Activated T-cell treated with anti-CD3 and anti-CD28 coated beads for 48 hours (primary cell): ENCODE data around the gene TBC1D12.

Experiments
- DNase-seq: peaks from one replicate; pipeline ENCODE4 v3.0.0-alpha.2; 2020; ENCODE audit warnings: low read depth

Gene TBC1D12

DNA sequence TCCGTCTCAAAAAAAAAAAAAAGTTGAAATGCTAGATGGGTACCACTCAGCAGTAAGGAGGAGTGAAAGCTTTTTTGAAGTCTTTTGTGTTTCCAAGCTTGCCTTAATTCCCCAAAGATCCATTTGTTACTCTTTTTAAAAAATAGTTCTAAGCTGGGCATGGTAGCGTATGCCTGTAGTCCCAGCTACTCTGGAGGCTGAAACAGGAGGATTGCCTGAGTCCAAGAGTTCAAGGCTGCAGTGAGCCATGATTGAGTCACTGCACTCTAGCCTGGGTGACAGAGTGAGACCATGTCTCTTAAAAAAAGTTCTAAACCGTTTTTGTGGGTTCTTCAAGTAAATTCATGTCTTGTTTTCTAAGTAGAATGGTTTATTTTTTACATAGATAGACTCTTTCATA is 5.3 kb downstream of the TBC1D12 start:
- DNase-seq = no peak

DNA sequence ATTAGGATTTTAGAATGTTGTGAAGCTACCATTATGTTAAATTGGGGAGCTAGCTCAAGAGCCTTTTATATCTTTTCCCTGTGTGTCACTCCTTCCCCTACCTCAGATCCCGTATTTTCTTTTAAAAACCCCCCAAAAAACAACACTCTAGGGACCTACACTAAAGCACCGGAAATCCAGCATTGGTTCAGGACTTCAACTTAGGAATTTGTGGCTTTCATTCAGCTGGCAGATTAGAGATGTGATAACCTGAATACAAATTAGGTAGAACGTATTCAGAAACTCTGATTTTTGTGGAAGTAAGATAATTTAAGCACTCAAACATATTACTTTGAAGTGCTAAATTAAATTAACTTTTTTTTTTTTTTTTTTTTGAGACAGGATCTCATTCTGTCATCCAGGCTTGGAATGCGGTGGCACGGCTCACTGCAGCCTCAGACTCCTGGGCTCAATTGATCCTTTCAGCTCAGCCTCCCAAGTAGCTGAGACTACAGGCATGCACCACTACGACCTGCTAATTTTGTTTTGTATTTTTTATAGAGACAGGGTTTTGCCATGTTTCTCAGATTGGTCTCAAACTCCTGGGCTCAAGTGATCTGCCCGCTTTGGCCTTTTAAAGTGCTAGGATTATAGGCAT is 6.8 kb downstream of the TBC1D12 start:
- no peak for DNase-seq

DNA sequence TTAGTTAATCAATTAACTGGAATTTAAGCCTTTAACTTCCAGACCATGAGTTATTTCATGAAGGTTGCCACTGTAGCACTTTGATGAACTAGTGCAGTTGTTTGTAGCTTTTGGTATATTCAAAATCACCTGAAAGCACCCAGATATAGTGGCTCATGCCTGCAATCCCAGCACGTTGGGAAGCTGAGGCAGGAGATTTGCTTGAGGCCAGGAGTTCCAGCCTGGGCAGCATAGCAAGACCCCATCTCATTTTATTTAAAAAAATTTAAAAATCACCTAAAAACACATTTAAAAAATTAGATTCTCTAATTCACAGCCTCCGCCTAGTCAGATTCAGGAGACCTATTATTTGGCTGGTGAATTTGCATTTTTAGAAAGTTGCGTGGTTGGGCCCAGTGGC is 9.0 kb downstream of the TBC1D12 start:
- DNase-seq = no peak

DNA sequence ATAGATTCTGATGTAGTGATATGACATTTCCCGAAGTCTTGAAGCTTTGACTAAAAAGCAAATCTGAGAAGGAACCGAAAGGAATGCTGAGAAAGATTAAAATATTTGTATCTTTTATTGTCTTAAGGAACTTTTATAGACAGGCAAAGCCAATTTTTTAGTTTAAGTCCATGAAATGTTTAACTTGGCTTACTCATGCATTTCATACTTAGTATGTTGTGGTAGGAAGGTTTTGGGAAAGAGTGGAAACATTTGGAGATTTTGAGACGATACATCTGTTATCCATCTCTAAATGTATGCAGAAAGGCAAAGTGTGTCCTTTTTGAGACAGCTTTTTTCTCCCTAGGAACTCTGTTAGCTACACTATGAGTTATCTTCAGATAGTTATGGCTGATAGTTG is 10.1 kb downstream of the TBC1D12 start:
- no peak for DNase-seq

DNA sequence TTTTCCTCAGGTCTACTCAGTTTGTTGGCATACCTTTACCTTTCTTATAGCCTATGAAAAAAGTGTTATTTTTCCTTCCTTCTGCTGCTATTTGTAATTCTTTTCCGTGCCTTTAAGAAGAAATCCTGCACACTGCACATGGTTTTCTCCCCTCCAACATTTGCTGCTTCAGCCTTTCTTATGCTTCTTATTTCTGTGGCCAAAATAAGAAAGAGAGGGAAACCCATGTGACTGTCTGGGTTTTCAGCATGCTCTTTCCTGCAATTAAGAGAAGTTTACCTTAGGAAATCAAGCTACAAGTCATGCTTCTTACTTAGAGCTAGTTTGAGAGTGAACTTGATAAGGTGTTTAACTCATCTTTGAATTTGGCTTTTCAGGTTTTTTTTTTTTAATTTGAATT is 11.0 kb downstream of the TBC1D12 start:
- no peak for DNase-seq

DNA sequence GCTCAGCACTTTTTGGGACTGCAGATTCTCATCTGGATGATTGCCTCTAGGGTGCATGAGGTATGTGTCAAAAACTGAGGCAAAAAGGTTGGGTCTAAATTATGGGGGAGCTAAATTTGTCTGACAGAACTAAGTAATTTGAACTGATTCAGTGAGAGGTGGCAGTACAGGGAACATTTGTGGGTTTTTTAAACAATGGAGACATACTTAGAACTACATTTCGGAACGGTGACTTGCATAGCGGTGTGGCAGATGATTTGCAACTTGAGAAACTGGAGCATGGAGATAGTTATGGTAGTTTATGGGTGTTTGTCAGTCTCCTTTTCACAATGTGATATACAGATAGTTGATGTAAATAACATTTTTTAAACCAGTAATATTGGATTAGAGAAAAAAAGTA is 14.6 kb downstream of the TBC1D12 start:
- no peak for DNase-seq

DNA sequence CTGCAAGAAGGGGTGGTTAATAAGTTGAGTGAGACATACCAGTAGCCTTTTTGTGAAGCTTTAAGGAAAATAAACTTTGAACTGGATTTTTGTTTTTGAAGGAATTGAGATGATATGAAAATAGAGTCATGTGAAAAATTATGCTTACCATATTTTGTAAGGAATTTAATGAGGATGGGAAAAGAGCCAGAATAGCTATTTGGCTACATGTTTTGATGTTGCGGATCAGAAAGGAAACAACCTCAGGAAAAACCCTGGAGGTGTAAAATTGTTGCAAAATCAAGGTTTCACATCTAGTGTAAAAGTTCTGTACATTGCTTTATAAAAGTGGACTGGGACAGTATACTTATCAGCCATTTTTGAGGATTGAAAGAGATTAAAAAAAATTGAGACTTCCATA is 15.0 kb downstream of the TBC1D12 start:
- no peak for DNase-seq

DNA sequence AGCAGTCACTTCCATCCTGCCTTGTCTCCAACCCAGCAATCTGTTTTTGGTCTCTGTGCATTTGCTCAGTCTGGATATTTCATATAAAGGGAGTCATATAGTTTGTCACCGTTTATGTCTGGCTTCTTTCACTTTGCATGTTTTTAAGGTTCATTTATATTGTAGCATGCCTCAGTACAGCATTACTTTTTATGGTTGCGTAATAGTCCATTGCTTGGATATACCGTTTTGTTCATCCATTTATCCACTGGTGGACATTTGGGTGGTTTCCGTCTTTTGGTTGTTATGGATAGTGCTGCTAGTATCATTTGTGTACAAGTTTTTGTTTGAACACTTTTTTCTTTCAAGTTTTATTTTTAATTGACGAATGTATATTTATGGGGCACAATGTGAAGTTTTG is 18.2 kb downstream of the TBC1D12 start:
- no peak for DNase-seq

DNA sequence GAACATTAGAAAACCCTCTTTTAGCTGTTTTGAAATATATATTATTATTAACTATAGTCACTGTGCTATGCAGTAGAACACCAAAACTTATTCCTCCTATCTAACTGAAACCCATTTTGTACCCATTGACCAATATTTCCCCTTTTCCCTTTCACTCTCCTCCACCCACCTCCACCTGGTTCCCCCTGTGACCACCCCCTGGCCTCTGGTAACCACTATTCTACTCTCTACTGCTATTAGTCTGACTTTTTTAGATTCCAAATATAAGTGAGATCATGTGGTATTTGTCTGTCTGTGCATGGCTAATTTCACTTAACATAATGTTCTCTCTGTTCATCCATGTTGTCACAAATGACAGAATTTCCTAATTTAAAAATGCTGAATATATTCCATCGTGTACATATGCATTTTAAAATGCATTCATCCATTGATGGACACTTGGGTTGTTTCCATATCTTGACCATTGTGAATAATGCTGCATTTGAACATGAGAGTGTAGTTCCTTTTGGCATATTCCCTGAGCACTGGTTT is 18.7 kb downstream of the TBC1D12 start:
- no peak for DNase-seq

DNA sequence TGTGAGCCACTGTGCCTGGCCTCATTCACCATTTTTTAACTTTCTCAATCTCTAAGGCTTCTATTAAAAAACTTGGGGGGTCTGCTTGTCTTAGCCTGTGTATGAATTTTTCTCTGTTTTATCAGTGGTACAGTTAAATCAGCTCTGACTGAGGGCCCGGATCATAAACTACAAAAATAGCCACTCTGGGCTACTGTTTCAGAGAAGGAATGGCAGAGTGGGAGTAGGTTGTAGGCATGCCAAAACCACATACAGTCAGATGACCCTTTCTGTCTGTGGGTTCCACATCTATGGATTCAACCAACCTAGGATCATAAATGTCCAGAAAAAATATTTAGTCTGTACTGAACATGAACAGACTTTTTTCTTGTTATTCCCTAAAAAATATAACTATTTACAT is 21.3 kb downstream of the TBC1D12 start:
- DNase-seq = no peak

DNA sequence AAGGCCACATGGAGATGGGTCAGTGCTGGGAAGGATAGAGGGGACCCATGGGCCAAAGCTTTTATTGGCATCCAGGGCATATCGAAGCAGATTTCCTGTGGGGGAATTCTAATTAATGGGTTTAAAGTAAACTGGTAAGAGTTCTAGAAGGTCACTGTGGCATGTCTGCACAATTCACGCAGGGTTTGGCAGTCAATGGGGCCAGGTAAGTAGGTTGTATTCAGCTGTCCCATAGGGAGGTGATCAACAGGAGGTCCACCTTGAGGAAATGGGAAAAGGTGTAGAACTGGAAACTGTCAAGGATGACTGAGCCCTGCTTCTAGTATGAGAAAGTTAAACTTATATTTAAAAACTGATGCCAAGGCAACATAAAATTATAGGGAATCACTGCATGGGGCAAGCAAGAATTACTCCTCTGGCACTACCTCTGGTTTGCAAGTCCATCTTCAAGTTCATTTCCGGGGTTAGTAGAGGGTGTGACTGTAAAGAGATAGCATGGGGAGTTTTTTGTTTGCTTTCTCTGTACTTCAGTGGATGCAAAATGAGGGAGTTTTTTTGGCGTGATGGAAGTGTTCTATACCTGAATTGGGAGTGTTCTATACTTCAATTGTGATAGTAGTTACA is 22.5 kb downstream of the TBC1D12 start:
- no peak for DNase-seq

DNA sequence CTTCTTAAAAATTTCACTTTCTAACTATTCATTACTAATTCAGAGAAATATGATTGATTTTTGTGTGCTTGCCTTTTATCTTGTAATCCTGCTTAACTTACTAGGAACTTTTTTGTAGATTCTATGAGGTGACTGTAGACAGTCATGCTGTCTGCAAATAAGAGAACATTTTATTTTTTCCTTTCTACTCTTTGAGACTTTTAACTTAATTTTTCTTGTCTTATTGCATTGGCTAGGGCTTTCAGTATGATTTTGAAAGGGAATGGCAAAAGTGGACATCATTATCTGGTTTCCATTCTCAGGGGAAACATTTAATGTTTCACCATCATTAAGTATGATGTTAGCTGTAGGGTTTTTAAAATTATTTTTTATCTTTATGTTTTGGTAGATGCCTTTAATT is 23.6 kb downstream of the TBC1D12 start:
- DNase-seq = no peak

DNA sequence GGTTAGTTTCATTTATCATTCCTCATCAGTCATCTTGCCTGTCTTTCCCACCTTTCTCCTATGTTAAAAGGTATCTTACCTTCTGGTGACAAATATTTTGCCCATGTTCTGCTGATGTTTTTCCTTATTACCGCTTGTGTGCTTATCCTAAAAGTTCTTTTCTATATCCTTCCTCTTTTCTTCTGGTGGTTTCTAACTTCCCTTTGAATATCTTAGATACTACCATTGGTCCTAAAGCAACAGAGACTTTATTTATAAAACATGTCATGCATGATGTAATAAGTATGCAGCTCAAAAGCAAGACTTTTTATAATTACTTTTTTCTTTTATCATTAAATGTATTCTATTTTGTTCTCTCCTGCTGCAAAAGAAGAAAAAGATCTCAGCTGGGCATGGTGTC is 24.8 kb downstream of the TBC1D12 start:
- no peak for DNase-seq

DNA sequence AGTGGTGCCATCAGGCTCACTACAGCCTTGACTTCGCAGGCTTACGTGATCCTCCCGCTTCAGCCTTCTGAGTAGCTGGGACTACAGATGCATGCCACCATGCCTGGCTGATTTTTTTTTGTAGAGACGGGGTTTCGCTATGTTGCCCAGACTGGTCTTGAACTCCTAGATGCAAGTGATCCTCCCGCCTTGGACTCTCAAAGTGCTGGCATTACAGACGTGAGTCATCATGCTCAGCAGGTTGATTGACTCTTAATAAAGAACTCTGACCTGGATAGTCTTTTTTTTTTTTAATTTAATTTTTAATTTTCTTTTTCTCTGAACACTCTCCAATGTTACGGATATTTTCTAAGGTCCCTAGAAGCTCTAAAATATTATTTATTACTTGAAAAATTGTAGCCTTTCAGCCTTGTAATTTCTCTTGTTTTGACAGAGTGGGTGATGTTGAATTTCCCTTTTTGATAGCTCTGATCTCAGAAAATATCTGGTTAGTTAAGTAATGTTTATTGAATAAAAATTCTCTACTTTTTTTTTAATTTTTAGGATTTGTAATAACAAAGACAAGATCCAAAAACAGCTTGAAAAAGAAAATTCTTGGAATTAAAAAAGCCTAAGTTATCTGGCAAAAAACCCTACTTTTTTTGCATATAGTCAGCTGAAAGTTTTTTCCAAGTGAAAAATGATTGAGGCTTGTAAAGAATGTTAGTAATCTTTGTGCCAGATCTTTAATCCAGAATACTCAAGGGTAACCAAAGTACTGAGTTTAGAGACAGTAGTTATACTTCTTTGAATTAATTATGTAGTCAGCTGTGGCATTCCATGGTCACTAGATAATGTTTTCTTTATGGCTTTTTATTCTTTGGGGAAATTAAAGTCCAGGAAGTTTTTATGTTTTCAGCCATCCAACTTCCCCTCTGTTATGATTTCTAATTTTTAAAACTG is 26.7 kb downstream of the TBC1D12 start:
- no peak for DNase-seq

DNA sequence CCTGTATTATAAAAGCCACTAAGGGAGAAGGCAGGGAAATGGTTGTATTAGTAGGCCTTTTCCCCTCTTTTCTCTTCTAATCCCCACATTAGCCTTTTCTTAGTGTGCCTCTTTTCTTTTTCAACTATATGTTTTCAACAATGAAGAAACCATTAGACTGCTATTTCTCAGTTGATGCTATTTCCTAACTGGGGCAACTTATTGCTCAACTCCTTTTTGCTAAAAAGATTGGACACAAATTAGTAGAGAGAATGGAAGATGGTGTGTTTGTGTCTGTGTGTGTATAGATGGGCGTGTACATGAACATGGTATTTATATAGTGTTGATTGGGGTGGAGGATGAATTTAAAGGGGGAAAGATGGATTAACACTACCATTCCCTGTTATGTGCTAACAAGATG is 28.4 kb downstream of the TBC1D12 start:
- DNase-seq = no peak

DNA sequence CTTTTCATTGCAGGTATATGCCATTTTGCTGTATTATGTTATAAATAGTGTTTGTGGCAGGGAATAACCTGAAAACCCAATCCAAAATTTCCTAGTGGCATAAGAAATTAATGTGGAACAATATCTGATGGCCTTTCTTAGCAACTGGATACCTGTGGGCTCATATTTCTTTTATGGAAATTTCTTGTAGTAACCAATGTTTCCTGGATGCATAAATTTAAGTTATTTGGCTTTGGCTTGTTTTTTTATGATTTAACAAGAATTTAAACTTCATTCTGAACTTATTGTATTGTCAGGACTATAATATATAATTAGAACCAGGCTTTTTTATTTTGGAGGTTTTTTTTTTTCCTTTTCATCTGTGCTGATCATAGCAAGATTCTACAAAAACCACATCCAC is 30.1 kb downstream of the TBC1D12 start:
- DNase-seq = no peak

DNA sequence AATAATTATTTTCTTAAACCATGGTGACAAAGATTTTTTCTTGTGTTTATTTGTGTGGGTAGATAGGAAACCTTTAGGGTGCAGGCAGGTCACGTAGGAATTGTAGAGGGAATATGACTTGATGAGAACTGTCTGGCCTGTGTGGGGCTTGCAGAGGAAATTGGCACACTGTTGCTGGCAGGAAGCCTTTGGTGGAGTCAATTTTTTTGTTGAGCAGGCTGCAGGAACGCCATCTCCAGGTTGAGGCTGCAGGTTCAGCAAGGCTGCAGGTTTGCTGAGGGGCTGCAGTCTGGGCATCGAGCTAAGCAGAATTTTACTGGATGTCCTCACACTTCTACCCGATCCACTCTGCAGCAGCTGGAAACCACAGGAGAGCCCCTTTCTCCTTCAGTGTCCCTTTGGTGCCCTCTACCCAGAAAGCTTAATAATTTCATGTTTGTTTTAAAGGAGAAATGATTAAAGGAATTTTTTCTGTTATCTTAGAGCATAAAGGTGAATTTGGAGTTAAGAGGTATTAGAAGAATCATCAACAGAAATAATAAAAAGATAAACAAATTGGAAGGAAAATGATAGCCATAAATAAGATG is 37.0 kb downstream of the TBC1D12 start:
- DNase-seq = no peak

DNA sequence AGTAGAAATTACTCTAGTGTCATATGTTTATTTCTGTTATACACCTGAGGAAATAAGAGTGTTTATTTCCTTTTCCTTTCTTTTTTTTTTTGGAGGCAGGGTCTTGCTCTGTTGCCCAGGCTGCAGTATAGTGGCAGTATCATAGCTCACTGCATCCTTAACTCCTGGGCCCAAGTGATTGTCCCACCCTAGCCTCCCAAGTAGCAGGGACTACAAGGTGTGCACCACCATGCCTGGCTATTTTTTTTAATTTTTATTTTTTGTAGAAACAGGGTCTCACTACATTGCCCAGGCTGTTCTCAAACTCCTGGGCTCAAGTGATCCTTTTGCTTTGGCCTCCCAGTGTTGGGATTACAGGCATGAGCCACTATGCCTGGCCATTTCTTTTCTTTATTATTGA is 37.8 kb downstream of the TBC1D12 start:
- no peak for DNase-seq

DNA sequence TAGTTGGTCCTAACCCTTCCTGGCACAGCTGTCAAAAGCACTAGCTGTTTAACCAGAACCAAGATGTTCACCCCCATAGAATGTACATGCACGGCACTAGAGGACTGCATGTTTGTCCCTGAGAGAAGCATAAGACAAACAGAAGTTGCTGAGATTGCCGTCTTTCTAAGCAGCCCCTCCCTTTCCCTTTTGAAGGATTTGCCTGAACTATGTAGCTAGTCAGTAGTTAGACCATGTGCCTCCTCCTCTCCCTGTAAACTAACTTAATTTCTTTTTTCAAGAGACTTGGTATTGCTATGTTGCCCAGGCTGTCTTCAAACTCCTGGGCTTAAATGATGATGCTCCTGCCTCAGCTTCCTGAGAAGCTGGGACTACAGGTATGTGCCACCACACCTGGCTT is 40.7 kb downstream of the TBC1D12 start:
- DNase-seq = no peak

DNA sequence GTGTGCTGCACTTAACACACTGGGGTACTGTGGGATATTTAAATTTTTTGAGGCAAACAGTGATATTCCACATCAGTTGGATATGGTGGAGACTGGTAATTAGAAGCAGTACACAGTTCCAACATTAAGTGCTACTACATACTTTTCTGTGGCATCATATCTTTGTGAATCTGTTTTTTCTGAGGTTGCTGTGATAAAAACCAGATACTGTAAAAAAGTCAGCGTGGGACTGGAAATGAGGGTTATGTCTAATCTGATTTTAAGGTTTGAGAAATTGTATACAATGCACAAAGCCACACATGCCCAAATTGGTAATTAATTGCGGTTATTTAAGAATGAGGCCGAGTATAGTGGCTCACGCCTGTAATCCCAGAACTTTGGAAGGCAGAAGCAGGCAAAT is 41.2 kb downstream of the TBC1D12 start:
- no peak for DNase-seq

DNA sequence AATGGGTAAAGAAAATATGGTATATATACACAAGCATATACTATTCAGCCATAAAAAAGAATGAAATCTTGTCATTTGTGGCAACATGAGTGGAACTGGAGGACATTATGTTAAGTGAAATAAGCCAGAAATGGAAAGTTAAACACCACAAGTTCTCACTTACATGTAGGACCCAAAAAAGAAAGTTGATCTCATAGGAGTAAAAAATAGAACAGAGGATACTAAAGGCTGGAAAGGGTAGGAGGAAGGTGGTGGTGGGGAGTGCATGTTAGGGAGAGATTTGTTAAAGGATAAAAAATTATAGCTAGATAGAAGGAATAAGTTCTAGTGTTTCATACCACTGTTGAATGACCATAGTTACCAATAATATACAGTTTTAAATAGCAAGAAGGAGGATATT is 48.4 kb downstream of the TBC1D12 start:
- DNase-seq = no peak

DNA sequence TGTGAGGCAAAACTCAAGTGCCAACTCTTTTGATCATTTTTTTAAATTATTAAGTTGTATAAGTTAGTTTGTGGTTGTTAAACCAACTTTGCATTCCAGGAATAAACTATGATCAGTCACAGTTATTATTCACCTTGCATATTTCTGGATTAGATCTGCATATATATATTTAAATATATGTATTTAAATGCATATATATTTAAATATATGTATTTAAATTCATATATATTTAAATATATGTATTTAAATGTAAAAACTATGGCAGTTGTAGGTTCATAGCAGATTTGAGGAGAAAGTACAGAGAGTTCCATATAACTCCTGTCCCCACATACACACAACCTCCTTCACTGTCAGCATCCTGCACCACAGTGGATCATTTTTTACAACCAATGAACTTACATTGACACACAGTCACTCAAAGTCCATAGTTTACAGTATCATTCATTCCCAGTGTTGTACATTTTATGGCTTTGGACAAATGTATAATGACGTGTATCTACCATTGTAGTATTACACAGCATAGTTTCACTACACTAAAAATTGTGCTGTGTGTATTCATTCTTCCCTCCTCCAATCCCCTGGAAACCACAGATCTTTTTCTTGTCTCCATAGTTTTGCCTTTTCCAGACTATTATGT is 49.7 kb downstream of the TBC1D12 start:
- DNase-seq = no peak
